Femur (tissue), 1 donor: Measurements from ENCODE around the gene DEXI.
A peak's percentile ranks its signal among the peaks of the same experiment; 100 is the strongest.

ENCODE experiments used
- DNase-seq: peaks from one replicate; pipeline ENCODE4 v3.0.0-alpha.2; 2017

The DEXI gene

GRCh38 chr16:10942352-10943063, at the start of gene DEXI:
Gene DEXI (minus strand): TSS chr16:10942468. CDS start chr16:10942005, 463 bp downstream.
- peak; percentile 95 for DNase-seq

DNA sequence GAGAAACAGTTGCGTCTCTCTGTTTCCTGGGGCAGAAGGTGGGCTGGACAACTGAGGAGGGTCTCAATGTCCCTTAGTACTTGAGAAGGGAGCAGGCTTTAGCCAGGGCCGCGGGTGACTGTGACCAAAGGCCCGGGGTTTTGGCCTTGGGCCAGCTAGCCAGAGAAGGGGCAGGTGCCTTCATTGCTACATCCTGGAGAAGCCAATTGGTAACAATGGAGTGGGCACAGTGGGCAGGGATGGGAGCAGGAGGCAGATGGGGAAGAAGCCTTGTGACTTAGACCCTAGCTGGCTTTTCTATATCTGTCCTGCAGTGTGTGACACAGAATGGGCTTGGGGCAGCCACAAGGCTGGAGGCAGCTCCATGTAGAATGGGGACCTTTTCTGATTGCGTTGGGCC, 48.1 kb upstream of the DEXI start:
- no peak for DNase-seq

GRCh38 chr16:10989559-10989958, 47.3 kb upstream of the DEXI start:
- DNase-seq, result no peak

- no peak for DNase-seq
These were observed 46.6 kb upstream of the DEXI start for GRCh38 chr16:10988879-10989278.

GRCh38 chr16:10988164-10988803, 46.0 kb upstream of the DEXI start:
- DNase-seq, result no peak

DNA sequence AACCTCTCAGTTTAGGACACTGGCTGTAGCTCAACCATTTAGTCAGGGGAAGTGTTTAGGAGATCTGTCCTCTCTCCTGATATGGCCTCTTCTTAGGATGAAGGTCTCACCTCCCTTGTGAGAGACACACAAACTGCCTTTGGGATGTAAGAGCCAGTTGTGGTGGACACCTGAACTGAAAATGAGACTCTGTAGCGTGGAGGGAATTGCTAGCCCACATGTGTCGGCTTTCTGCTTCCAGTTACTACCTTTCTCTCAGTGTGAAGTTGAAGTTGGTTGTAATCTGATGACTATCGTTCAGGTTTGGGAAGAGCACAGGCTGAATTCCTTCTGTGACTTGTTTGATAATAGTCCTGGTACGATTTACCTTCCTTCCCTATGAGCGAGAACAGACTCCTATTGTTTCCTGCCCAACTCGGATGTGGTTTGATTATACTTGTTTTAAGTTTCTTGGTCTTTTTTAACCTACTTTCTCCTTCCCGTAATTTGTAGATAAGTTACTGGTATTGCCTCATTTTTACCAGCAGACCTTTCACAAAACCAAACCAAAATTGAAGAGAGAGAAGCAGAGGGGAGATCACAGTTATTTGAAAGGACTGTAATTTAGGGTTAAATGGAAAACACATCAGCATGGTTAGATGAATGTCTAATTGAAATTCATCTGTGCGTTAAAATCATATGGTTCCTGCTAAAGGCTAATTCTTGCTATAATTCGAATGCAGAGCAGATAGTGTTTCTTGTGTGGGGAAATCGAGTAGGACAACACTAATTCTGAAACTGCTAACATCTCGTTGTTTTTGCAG, 45.3 kb upstream of the DEXI start:
- DNase-seq, result no peak

DNA sequence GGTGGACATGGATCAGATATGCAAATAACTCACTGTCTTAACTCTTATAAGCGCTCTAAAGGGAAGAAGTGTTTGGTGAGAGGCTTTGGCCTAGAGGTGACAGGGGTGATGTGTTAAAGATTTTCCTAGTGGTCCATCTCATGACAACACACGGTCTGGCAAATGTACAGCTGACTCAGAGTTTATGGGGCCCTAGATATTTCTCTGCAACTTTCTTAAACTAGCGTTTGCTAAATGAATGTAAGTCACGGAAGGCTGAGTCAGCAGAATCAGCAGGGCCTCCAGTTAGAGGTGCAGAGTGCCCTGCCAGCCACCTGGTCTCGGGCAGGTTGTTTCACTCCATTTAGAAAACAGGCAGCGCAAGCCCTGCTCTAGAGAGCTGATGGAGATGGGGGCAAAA, 42.2 kb upstream of the DEXI start:
- DNase-seq, result no peak

DNA sequence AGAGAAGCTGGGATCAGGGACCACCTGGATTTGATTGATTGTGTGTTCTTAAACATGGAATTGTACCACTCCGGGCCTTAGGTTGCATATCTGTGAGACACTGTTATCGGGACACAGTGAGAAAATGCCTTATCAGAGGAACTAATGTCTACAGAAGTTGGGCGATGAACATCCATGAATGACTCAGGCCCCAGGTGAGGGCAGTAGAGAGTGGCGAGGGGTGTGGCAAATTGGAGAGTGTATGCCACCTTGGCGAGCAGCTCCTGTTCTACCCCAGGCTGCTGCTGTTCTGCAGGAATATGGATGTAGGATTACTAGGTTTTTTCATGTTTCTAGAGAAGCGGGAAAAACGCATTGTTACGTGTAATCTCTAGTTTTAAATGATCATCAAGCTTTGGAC, 40.9 kb upstream of the DEXI start:
- DNase-seq, result no peak

DNA sequence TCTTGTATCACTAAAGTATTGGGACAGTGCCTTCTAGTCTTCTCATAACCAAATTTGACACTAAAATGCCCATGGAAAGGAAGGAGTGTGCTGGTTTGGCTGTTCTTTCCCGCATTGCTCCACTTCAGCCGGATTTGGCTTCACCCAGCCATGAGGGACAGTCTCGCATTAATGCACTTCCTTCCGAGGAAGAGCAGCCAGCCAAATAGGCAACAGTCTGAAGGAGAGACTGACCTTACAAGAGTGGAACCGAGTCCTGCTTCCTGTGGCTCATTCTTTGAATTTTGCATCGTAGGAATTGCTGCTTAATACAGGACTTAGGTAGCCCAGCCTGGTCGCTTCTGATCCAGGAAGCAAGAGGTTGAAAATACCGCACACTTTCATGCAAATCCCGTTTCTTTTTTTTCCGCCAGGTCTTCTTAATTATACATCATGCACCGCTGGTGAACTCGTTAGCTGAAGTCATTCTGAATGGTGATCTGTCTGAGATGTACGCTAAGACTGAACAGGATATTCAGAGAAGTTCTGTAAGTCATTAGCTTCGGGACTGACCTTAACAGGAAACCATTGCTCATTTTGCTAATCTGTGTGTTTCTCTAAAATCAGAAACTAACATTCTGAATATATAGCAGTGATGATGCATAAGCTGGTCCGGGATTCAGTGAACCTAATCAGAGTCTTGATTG, 40.3 kb upstream of the DEXI start:
- DNase-seq, result peak; percentile 75

DNA sequence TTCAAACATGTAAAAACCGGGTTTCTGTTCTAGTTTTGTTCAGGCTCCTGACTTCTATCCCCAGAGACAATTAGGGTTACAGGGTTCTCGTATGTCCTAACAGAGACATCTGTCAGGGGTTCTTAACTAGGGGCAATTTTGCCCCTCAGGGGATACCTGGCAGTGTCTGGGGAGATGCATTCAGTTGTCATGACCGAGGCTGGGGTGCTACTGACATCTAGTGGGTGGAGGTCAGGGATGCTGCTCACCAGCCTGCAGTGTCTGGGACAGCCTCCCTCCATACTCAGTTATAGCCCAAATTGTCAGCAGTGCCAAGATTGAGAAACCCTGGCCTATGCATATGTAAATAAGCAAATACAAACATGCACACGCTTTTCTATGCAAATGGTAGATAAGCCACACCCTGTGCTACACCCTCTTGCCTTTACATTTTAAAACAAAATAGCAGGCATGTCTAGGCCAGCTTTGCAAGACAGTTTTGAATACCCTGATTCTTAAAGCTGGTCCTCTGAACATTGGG, 39.5 kb upstream of the DEXI start:
- no peak for DNase-seq

- no peak for DNase-seq
These were observed 38.5 kb upstream of the DEXI start for GRCh38 chr16:10980813-10981212.

DNA sequence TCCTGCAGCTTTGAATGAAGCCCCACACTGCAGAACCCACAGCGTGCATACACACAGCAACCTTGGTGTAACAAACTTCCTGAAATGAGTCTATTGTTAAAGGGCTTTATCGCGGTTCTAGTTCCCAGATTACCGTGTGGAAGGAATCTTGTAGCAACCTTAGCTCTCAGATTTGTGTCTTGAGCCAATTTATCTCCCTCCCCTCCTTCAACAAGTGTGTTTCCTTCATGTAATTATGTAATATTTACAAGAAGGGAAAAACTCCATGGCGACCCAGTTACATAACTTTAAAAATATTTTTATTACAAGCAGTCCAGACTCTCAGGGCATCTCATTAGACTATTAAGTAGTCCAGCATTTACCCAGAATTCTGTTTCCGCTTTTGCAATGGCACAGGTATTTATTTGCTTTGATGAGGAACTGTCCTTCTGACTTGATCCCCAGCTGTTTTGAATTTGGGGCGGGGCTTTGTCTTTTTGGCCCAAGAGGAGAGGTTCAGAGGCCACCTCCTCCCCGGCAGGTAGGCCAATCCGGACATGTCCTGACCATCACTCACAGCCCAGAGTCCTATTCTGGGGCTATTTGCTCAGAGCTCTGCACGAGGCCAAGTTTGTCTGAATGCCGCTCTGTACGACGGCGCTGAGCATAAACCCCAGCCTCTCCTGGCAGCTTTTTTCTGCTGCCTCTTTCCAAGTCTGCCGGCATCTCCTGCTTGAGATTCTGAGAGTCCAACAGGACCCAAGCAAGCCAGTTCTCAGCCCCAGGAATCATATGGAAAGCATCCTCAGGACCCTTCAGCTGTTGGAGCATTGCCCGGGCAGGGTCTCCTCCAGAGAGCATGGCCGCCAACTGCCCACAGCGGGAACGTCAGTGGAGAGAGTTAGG, 37.7 kb upstream of the DEXI start:
- DNase-seq, result peak; percentile 90

- no peak for DNase-seq
These were observed 36.7 kb upstream of the DEXI start for GRCh38 chr16:10978871-10979446.

DNA sequence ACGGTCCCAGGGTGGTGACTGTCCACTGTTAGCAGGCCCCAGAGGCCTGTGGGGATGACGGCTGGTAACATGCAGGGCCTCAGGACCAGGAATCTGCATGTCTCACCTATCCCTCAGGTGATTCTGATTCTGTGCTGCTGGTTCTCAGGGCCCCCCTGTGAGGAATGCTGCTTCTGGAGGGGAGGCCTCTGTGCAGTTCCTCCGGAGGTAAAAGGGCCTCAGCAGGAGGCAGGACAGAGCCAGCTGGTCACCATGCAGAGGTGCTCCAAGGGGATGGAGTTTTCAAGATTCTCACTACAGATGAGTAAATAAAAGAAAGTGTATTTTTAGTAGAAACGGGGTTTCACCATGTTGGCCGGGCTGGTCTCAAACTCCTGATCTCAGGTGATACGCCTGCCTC, 35.9 kb upstream of the DEXI start:
- no peak for DNase-seq

DNA sequence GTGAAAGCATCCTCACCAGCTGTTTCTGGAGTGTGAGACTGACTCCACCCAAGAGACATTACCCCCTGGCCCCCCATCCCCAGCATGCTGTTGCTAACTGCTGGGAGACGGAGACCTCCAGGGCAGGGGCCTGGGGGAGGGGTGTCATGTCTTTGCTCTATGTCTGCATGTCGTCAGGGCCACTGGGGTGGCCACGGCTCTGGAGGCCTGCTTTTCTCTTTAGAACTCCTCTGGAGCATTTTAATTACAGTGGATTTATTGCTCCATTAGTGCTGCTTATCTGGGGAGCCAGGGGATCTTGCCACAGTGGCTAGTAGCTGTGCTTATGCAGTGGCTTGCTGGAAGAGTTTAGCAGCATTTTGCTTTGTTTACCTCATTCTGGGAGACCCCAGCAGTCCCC, 34.4 kb upstream of the DEXI start:
- DNase-seq, result no peak

DNA sequence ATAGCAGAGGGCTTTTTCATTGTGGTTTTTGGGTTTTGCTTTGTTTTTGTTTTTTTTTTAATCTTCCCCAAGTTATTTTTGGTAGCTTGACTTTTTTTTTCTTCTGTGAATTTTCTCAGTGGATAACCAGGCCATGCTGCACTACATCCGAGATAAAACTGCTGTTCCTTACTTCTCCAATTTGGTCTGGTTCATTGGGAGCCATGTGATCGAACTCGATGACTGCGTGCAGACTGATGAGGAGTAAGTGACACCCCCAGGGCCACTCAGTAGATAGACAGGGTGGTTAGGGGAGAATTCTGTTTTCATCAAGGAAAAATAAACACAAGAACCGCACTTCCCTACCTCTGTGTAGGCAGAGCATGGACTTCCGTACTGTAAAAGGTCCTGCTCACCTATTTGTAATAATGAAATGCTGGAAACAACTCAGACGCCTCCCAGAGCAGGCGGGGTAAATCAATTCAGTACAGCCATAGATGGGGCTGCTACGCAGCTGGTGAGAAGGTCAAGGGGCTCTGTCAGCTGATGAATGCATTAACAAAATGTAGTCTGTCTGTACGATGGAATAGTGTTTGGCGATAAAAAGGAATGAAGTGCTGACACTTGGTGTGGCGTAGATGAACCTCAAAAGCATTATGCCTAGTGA, 30.7 kb upstream of the DEXI start:
- no peak for DNase-seq

DNA sequence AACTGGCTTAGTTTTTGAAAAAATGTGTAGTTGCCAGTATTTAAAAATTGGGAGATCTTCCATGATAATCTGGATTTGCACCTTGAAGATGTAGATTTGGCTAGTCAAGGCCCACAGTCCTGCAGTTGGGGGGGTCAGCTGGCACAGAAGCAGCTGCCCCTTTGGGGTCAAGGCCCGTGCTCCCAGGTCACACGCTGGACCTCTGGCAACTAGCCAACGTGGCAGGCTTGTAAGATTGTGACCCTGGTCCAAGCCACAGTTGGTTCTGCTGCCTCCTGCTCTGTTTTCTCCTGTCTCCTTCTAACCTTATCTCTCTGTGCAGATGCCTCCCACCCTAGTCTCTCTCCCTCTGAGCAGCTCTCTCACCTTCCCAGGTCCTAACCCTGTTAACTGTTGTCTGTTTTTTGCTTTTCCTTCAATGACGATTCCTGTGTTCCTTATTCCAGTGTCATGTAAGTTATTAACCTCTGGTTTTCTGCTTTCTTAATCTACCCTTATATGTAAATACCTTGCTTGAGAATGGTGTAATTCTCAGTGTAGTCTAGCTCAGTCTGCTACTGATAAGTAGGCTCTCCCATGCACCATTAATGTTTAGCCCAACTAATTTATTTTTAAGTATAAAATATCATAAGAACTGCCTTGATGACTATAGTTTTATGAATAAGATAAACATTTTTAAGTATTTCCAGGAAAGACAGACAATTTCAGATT, 30.0 kb upstream of the DEXI start:
- peak; percentile 53 for DNase-seq

GRCh38 chr16:10971560-10971961, 29.3 kb upstream of the DEXI start:
- peak; percentile 70 for DNase-seq

- DNase-seq, result no peak
These were observed 27.8 kb upstream of the DEXI start for GRCh38 chr16:10970065-10970464.

- no peak for DNase-seq
These were observed 27.3 kb upstream of the DEXI start for GRCh38 chr16:10969615-10970014.
